Neural cell (in vitro differentiated cells): ENCODE measurements around the gene ACTRT2. TPM values are rescaled to one million over a fixed set of nuclear protein-coding genes. Genes with fewer than 3 reads are reported as not detected.

Experiments
- H2AFZ ChIP-seq: fragments of 200-600, 300-800 bp; sonication (generic), shearing (Covaris generic); 2 replicates; pipeline ENCODE4 v1.6.0; 2014; ENCODE audit warnings: low read depth, mild to moderate bottlenecking, antibody characterized with exemption, low read length, moderate library complexity
- H3F3A ChIP-seq: fragments of 200-600 bp; shearing (Covaris generic); 2 replicates; pipeline ENCODE4 v1.6.1; 2016; ENCODE audit warnings: mild to moderate bottlenecking, moderate library complexity, mixed read lengths, antibody characterized with exemption, low read length; ENCODE audit not compliant: insufficient read depth, poor library complexity, severe bottlenecking
- H3K27ac ChIP-seq: fragments of 200-600, 300-800 bp; sonication (generic), shearing (Covaris generic); 2 replicates; pipeline ENCODE4 v1.5.1; 2014; ENCODE audit warnings: mild to moderate bottlenecking, low read length, moderate library complexity
- H3K27me3 ChIP-seq: fragments of 300-800, 200-600 bp; sonication (generic), shearing (Covaris generic); 2 replicates; pipeline ENCODE4 v1.6.0; 2014; ENCODE audit warnings: mild to moderate bottlenecking, low read depth, low read length, moderate library complexity; ENCODE audit not compliant: insufficient read depth
- H3K36me3 ChIP-seq: fragments of 300-800, 200-600 bp; sonication (generic), shearing (Covaris generic); 2 replicates; pipeline ENCODE4 v1.5.1; 2014; ENCODE audit warnings: mild to moderate bottlenecking, antibody characterized with exemption, low read length, moderate library complexity; ENCODE audit not compliant: insufficient read depth
- H3K4me2 ChIP-seq: fragments of 300-800, 200-600 bp; sonication (generic), shearing (Covaris generic); 2 replicates; pipeline ENCODE4 v1.6.0; 2014; ENCODE audit warnings: mild to moderate bottlenecking, low read length
- H3K4me3 ChIP-seq: fragments of 300-800, 200-600 bp; sonication (generic), shearing (Covaris generic); 2 replicates; pipeline ENCODE4 v1.5.1; 2014; ENCODE audit warnings: mild to moderate bottlenecking, low read length, moderate library complexity
- H3K79me2 ChIP-seq: fragments of 200-600 bp; shearing (Covaris generic); replicated peaks from 2 replicates; pipeline ENCODE4 v1.6.0; 2014; ENCODE audit warnings: mild to moderate bottlenecking, low read length, moderate library complexity; ENCODE audit not compliant: insufficient read depth
- H3K9ac ChIP-seq: fragments of 300-800, 200-600 bp; sonication (generic), shearing (Covaris generic); 2 replicates; pipeline ENCODE4 v1.6.1; 2016; ENCODE audit warnings: mild to moderate bottlenecking, low read length, mixed read lengths
- H3K9me2 ChIP-seq: fragments of 200-600 bp; shearing (Covaris generic); 2 replicates; pipeline ENCODE4 v1.6.1; 2016; ENCODE audit warnings: mild to moderate bottlenecking, low read length, mixed read lengths; ENCODE audit not compliant: insufficient read depth
- H3K9me3 ChIP-seq: fragments of 200-600, 300-800 bp; sonication (generic), shearing (Covaris generic); 2 replicates; pipeline ENCODE4 v1.6.1; 2016; ENCODE audit warnings: mild to moderate bottlenecking, mixed run types, low read length, moderate library complexity, mixed read lengths
- H4K20me1 ChIP-seq: fragments of 200-600 bp; shearing (Covaris generic); 2 replicates; pipeline ENCODE4 v1.6.1; 2016; ENCODE audit warnings: mild to moderate bottlenecking, mixed run types; ENCODE audit not compliant: insufficient read depth
- CTCF ChIP-seq: fragments of 450-650 bp; IDR thresholded peaks from 2 replicates; pipeline ENCODE4 v1.5.1; 2014; ENCODE audit warnings: antibody characterized with exemption, mild to moderate bottlenecking, moderate library complexity; ENCODE audit not compliant: poor library complexity, severe bottlenecking
- EP300 ChIP-seq: fragments of 450-650 bp; conservative IDR thresholded peaks from 2 replicates; pipeline ENCODE4 v1.6.1; 2014; ENCODE audit warnings: antibody characterized with exemption, mild to moderate bottlenecking, moderate library complexity; ENCODE audit not compliant: poor library complexity, severe bottlenecking
- EZH2 ChIP-seq: fragments of 200-600, 300-800 bp; shearing (Covaris generic), sonication (generic); IDR thresholded peaks from 2 replicates; pipeline ENCODE4 v1.6.1; 2014; ENCODE audit warnings: antibody characterized with exemption, low read length, borderline replicate concordance, mild to moderate bottlenecking; ENCODE audit not compliant: insufficient read depth, poor library complexity, severe bottlenecking
- MXI1 ChIP-seq: fragments of 450-650 bp; conservative IDR thresholded peaks from 2 replicates; pipeline ENCODE4 v1.6.1; 2014; ENCODE audit warnings: antibody characterized with exemption, mild to moderate bottlenecking; ENCODE audit not compliant: poor library complexity, severe bottlenecking
- POLR2AphosphoS5 ChIP-seq: IDR thresholded peaks from 2 replicates; pipeline ENCODE4 v1.6.1; 2012
- RAD21 ChIP-seq: fragments of 450-650 bp; conservative IDR thresholded peaks from 2 replicates; pipeline ENCODE4 v1.6.1; 2014; ENCODE audit warnings: antibody characterized with exemption, mild to moderate bottlenecking, moderate library complexity
- SMC3 ChIP-seq: fragments of 450-650 bp; conservative IDR thresholded peaks from 2 replicates; pipeline ENCODE4 v1.6.1; 2014; ENCODE audit warnings: antibody characterized with exemption, mild to moderate bottlenecking, moderate library complexity; ENCODE audit not compliant: poor library complexity
- TAF1 ChIP-seq: IDR thresholded peaks from 2 replicates; pipeline ENCODE4 v1.6.1; 2012; ENCODE audit warnings: low read depth
- polyA plus RNA-seq: library from polyadenylated mRNA; depleted of rRNA; stranded (reverse); fragments of >200 nt; gene quantifications from 2 replicates; pipeline ENCODE4 v1.2.3, GENCODE V29; 2014
- TF ChIP-seq, protein P1 (sequence below): IDR thresholded peaks from 2 replicates; pipeline ENCODE4 v1.6.1; 2012; ENCODE audit warnings: borderline replicate concordance

Gene ACTRT2
- polyA plus RNA-seq, 1 donor from 2014 or later: not detected

- Histone ChIP-seq H3K27ac (no peak overlapping the region), H3K27me3 (peaks cover 3% of the 10 kb centered on the region), H3K79me2 (peaks cover 27% of the 10 kb centered on the region), H3K9me2 (no peaks in the 10 kb centered on the region), H3K36me3 (no peaks in the 10 kb centered on the region), H3K9me3 (peaks cover 3% of the 10 kb centered on the region), H3K4me3 (no peak overlapping the region), H3F3A (no peaks in the 10 kb centered on the region), H3K4me2 (no peak overlapping the region), H3K9ac (no peak overlapping the region), H4K20me1 (no peaks in the 10 kb centered on the region), H2AFZ (no peak overlapping the region)
- TF ChIP-seq EZH2 (no peak), CTCF (no peak), TAF1 (no peak), RAD21 (no peak), SMC3 (no peak), MXI1 (no peak), EP300 (no peak), POLR2AphosphoS5 (no peak)
- TF ChIP-seq, protein P1, sequence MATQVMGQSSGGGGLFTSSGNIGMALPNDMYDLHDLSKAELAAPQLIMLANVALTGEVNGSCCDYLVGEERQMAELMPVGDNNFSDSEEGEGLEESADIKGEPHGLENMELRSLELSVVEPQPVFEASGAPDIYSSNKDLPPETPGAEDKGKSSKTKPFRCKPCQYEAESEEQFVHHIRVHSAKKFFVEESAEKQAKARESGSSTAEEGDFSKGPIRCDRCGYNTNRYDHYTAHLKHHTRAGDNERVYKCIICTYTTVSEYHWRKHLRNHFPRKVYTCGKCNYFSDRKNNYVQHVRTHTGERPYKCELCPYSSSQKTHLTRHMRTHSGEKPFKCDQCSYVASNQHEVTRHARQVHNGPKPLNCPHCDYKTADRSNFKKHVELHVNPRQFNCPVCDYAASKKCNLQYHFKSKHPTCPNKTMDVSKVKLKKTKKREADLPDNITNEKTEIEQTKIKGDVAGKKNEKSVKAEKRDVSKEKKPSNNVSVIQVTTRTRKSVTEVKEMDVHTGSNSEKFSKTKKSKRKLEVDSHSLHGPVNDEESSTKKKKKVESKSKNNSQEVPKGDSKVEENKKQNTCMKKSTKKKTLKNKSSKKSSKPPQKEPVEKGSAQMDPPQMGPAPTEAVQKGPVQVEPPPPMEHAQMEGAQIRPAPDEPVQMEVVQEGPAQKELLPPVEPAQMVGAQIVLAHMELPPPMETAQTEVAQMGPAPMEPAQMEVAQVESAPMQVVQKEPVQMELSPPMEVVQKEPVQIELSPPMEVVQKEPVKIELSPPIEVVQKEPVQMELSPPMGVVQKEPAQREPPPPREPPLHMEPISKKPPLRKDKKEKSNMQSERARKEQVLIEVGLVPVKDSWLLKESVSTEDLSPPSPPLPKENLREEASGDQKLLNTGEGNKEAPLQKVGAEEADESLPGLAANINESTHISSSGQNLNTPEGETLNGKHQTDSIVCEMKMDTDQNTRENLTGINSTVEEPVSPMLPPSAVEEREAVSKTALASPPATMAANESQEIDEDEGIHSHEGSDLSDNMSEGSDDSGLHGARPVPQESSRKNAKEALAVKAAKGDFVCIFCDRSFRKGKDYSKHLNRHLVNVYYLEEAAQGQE: no peak
Measured at GRCh38 chr1:3061566-3061965, 40.3 kb downstream of the ACTRT2 start.

DNA sequence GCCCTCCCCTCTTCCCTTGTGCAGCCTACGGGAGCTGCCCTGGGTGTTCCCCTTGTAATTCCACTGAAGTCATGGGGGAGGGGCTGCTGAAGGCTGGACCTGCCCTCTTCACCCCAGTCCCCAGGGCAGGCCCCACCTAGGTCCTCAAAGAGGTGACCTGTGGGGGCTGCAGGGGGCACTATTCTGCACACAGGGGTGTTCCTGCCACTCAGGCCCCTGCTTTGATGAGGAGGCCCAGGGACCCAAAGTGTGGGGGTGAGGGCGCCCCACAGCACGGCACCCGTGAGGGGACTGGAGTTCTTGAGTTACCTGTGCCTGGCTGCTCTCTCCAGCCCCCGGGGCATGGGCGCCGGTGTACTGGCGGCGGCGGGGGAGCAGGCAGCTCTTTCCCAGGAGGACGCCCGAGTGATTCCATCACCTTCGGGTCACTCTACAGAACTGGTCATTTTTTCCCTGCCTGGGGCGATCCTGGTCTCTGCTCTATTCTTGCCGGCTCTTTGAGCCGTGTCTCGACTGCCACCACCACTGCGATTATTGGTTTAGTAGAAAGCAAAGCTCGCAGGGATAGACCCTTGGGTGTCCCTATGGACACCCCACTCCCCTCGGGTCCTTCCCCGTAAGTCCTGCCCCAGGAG, 40.8 kb downstream of the ACTRT2 start:
- Histone ChIP-seq H3F3A (no peaks in the 10 kb centered on the region), H3K79me2 (peaks cover 32% of the 10 kb centered on the region), H2AFZ (no peak overlapping the region), H3K27me3 (peaks cover 4% of the 10 kb centered on the region), H3K9ac (no peak overlapping the region), H3K36me3 (no peaks in the 10 kb centered on the region), H4K20me1 (no peaks in the 10 kb centered on the region), H3K4me3 (no peak overlapping the region), H3K9me3 (peaks cover 3% of the 10 kb centered on the region), H3K27ac (no peak overlapping the region), H3K9me2 (no peaks in the 10 kb centered on the region), H3K4me2 (no peak overlapping the region)
- TF ChIP-seq RAD21 (no peak), EP300 (no peak)
- TF ChIP-seq, protein P1: no peak
